NT2/D1 (cell line): ENCODE results near the gene OR10H3.

ENCODE experiments used
- YY1 ChIP-seq: IDR thresholded peaks from 2 replicates; pipeline ENCODE4 v1.6.1; 2011; ENCODE audit not compliant: insufficient read length, insufficient read depth
- ZNF274 ChIP-seq: IDR thresholded peaks from 2 replicates; pipeline ENCODE4 v1.6.1; 2011; ENCODE audit warnings: mild to moderate bottlenecking, low read depth, low read length

DNA sequence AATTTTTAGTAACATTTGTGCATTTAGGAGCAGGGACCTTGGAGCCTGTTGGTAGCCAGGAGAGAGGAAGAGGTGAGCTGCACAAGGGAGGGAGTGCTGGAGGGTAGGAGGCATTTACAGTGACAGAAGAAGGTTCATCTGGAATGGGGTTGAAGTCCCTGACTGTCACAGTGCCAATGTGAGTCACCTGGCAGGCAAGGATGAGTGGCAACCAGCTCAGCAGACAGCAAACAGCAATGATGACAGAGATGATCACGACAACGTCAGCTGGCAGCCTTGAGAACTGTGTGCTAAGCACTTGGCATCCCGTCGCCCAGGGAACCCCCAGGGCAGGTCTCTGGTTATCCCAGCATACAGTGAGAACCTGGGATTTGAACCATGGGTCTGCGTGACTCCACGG lies 52.3 kb downstream of the OR10H3 start:
- no peak for TF ChIP-seq YY1
- no peak for TF ChIP-seq ZNF274
